Neural progenitor cell (in vitro differentiated cells): Measurements from ENCODE around the gene FBXO46. TPM values are rescaled to one million over a fixed set of nuclear protein-coding genes. Genes with fewer than 3 reads are reported as not detected.
A peak's percentile ranks its signal among the peaks of the same experiment; 100 is the strongest.

Experiments
- DNase-seq: peaks from one replicate; pipeline ENCODE4 v3.0.0-alpha.2; 2016; ENCODE audit warnings: low spot score
- H2AFZ ChIP-seq: fragments of 200-600 bp; sonication (generic); replicated peaks from 2 replicates; pipeline ENCODE4 v1.6.1; 2016; ENCODE audit warnings: antibody characterized with exemption
- H3F3A ChIP-seq: fragments of 200-600 bp; sonication (generic); 2 replicates; pipeline ENCODE4 v1.6.1; 2016; ENCODE audit warnings: antibody characterized with exemption, low read depth
- H3K27ac ChIP-seq: fragments of 200-600 bp; sonication (generic); 2 replicates; pipeline ENCODE4 v1.5.1; 2016; ENCODE audit warnings: mild to moderate bottlenecking
- H3K27me3 ChIP-seq: fragments of 200-600 bp; sonication (generic); 2 replicates; pipeline ENCODE4 v1.6.1; 2016; ENCODE audit warnings: mild to moderate bottlenecking, moderate library complexity
- H3K36me3 ChIP-seq: fragments of 200-600 bp; sonication (generic); 2 replicates; pipeline ENCODE4 v1.5.1; 2016
- H3K4me1 ChIP-seq: fragments of 200-600 bp; sonication (generic); 2 replicates; pipeline ENCODE4 v1.6.1; 2016; ENCODE audit warnings: mixed run types
- H3K4me2 ChIP-seq: fragments of 200-600 bp; sonication (generic); 2 replicates; pipeline ENCODE4 v1.6.1; 2016
- H3K4me3 ChIP-seq: fragments of 200-600 bp; sonication (generic); 2 replicates; pipeline ENCODE4 v1.5.1; 2016
- H3K79me2 ChIP-seq: fragments of 200-600 bp; sonication (generic); 2 replicates; pipeline ENCODE4 v1.6.1; 2016; ENCODE audit warnings: low read depth
- H3K9ac ChIP-seq: fragments of 200-600 bp; sonication (generic); 2 replicates; pipeline ENCODE4 v1.6.1; 2016
- H3K9me3 ChIP-seq: fragments of 200-600 bp; sonication (generic); 2 replicates; pipeline ENCODE4 v1.5.1; 2016; ENCODE audit warnings: low read depth
- H4K20me1 ChIP-seq: fragments of 200-600 bp; sonication (generic); 2 replicates; pipeline ENCODE4 v1.6.1; 2016; ENCODE audit warnings: low read depth
- H3K27ac Mint-ChIP-seq: 3 replicates; pipeline ENCODE4 v1.8.0; 2021; ENCODE audit warnings: mixed read lengths
- H3K27me3 Mint-ChIP-seq: 2 replicates; pipeline ENCODE4 v1.8.0; 2022; ENCODE audit warnings: low read depth, mild to moderate bottlenecking, inconsistent platforms, moderate library complexity, mixed read lengths; ENCODE audit not compliant: insufficient read depth
- H3K36me3 Mint-ChIP-seq: 3 replicates; pipeline ENCODE4 v1.8.0; 2021; ENCODE audit warnings: mixed read lengths
- H3K4me1 Mint-ChIP-seq: 3 replicates; pipeline ENCODE4 v1.8.0; 2021; ENCODE audit warnings: mixed read lengths
- H3K4me3 Mint-ChIP-seq: 3 replicates; pipeline ENCODE4 v1.8.0; 2021; ENCODE audit warnings: mild to moderate bottlenecking, moderate library complexity, mixed read lengths
- H3K9me3 Mint-ChIP-seq: 3 replicates; pipeline ENCODE4 v1.8.0; 2020; ENCODE audit warnings: mixed read lengths
- EZH2 ChIP-seq: fragments of 200-600 bp; sonication (generic); IDR thresholded peaks from 2 replicates; pipeline ENCODE4 v1.6.1; 2017; ENCODE audit warnings: antibody characterized with exemption, mild to moderate bottlenecking, moderate library complexity
- EZH2phosphoT487 ChIP-seq: fragments of 200-600 bp; sonication (generic); IDR thresholded peaks from 2 replicates; pipeline ENCODE4 v1.6.1; 2017; ENCODE audit warnings: antibody characterized with exemption
- total RNA-seq: library from RNA; depleted of rRNA; stranded (reverse); fragments of >200 nt; gene quantifications from 2 replicates; pipeline ENCODE4 v1.2.3, GENCODE V29; 2015; ENCODE audit warnings: low replicate concordance
- TF ChIP-seq, protein P1 (sequence below): fragments of 200-600 bp; sonication (generic); IDR thresholded peaks from 2 replicates; pipeline ENCODE4 v1.5.1; 2017; ENCODE audit warnings: antibody characterized with exemption, mild to moderate bottlenecking

FBXO46 gene
- total RNA-seq, 1 donor from 2014 or later, result 7.5 TPM

DNA sequence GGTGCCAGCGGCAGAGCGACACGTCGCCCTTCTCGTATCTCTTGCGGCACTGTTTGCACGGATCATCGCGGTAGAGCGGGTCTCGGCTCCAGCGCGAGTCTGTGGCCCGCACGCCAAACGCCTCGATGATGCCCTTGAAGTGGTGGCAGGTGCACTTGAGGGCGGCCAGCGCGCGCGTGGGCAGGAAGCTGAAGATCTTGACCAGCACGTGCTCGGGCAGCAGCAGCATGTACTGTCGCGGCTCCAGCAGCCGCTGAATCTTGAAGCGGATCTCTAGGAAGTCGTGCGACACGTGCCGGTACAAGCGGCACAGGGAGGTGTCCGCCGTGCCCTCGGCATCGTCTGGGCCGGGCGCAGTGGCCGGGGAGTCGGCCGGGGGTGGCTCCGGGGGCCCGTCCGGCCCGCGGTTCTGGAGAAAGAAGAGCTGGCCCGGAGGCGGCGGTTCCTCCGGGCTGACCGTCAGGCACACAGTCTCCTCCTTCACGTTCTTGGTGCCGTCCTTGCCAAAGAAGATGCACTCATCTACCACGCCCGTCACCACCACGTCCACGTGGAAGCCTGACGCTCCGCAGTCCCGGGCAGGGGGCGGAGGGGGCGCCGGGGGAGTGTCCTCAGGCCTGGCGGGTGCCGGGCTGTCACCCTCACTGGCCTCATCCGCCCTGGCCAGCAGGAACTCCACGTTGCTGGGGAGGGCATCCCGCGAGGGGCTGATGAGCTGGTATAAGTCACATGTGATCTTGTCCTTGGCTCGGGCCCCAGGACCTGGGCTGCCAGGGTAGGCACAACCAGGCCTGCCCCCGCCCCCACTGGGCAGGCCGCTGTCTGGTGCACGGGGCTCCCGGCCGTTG is 18.6 kb downstream of the FBXO46 start:
- Mint-ChIP-seq H3K4me1 (peaks cover 29% of the 10 kb centered on the region), H3K27ac (no peak overlapping the region), H3K36me3 (peaks cover 10% of the 10 kb centered on the region), H3K4me3 (peak overlapping the region; percentile 15), H3K9me3 (no peaks in the 10 kb centered on the region), H3K27me3 (peaks cover 7% of the 10 kb centered on the region)
- Histone ChIP-seq H2AFZ (no peak overlapping the region), H3K4me2 (no peak overlapping the region), H3K9ac (no peak overlapping the region), H4K20me1 (peaks cover 7% of the 10 kb centered on the region), H3K4me1 (no peaks in the 10 kb centered on the region), H3K27me3 (no peaks in the 10 kb centered on the region), H3K9me3 (no peaks in the 10 kb centered on the region), H3F3A (peaks cover 13% of the 10 kb centered on the region), H3K79me2 (peaks cover 59% of the 10 kb centered on the region), H3K36me3 (no peaks in the 10 kb centered on the region), H3K4me3 (no peak overlapping the region), H3K27ac (no peak overlapping the region)
- TF ChIP-seq EZH2 (no peak), EZH2phosphoT487 (no peak)
- TF ChIP-seq, protein P1, sequence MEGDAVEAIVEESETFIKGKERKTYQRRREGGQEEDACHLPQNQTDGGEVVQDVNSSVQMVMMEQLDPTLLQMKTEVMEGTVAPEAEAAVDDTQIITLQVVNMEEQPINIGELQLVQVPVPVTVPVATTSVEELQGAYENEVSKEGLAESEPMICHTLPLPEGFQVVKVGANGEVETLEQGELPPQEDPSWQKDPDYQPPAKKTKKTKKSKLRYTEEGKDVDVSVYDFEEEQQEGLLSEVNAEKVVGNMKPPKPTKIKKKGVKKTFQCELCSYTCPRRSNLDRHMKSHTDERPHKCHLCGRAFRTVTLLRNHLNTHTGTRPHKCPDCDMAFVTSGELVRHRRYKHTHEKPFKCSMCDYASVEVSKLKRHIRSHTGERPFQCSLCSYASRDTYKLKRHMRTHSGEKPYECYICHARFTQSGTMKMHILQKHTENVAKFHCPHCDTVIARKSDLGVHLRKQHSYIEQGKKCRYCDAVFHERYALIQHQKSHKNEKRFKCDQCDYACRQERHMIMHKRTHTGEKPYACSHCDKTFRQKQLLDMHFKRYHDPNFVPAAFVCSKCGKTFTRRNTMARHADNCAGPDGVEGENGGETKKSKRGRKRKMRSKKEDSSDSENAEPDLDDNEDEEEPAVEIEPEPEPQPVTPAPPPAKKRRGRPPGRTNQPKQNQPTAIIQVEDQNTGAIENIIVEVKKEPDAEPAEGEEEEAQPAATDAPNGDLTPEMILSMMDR, result no peak
- no peak for DNase-seq

GRCh38 chr19:45710356-45711130 is 20.2 kb downstream of the FBXO46 start:
- Histone ChIP-seq H3K9ac (no peak overlapping the region), H3K27ac (no peak overlapping the region), H3K4me2 (no peak overlapping the region), H3K79me2 (peaks cover 44% of the 10 kb centered on the region), H3F3A (peaks cover 14% of the 10 kb centered on the region), H3K9me3 (no peaks in the 10 kb centered on the region), H3K4me3 (no peak overlapping the region), H4K20me1 (peaks cover 7% of the 10 kb centered on the region), H3K27me3 (no peaks in the 10 kb centered on the region), H3K36me3 (no peaks in the 10 kb centered on the region), H3K4me1 (no peaks in the 10 kb centered on the region), H2AFZ (no peak overlapping the region)
- peaks cover 2% of the 10 kb centered on the region for H3K27me3 Mint-ChIP-seq
- TF ChIP-seq EZH2phosphoT487 (no peak), EZH2 (no peak)
- TF ChIP-seq, protein P1, result no peak
- peak overlapping the region; percentile 10 for H3K4me3 Mint-ChIP-seq
- H3K36me3 Mint-ChIP-seq, result peaks cover 10% of the 10 kb centered on the region
- no peaks in the 10 kb centered on the region for H3K9me3 Mint-ChIP-seq
- peak overlapping the region; percentile 70 for H3K27ac Mint-ChIP-seq
- no peak for DNase-seq
- peaks cover 23% of the 10 kb centered on the region for H3K4me1 Mint-ChIP-seq

DNA sequence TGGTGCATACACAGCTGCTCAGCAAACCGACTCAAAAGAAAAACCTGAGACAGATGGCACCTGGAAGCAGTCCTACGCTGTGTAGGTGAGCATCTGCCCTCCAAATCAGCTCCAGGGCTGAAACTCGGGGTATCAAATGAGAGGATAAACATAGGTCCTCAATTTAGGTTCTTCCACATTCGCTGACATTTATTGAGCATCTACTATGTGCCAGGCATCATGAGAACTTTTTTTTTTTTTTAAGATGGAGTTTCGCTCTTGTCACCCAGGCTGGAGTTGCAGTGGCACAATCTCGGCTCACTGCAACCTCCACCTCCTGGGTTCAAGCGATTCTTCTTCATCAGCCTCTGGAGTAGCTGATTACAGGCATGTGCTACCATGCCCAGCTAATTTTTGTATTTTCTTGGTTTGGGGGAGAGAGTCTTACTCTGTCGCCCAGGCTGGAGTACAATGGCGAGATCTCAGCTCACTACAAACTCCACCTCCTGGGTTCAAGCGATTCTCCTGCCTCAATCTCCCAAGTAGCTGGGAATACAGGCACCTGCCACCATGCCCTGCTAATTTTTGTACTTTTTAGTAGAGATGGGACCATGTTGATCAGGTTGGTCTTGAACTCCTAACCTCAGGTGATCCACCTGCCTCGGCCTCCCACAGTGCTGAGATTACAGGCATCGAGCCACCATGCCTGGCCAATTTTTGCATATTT is 24.8 kb downstream of the FBXO46 start:
- H3K9ac ChIP-seq, result no peak overlapping the region
- Mint-ChIP-seq H3K9me3 (no peaks in the 10 kb centered on the region), H3K4me3 (no peak overlapping the region), H3K27me3 (no peaks in the 10 kb centered on the region), H3K4me1 (peaks cover 16% of the 10 kb centered on the region), H3K27ac (no peak overlapping the region), H3K36me3 (peaks cover 15% of the 10 kb centered on the region)
- no peak overlapping the region for H2AFZ ChIP-seq
- no peak overlapping the region for H3K4me2 ChIP-seq
- no peak overlapping the region for H3K27ac ChIP-seq
- no peaks in the 10 kb centered on the region for H3K4me1 ChIP-seq
- peaks cover 14% of the 10 kb centered on the region for H3F3A ChIP-seq
- TF ChIP-seq, protein P1, result no peak
- no peak for TF ChIP-seq EZH2
- no peak for TF ChIP-seq EZH2phosphoT487
- no peak for DNase-seq
- no peaks in the 10 kb centered on the region for H3K27me3 ChIP-seq
- no peaks in the 10 kb centered on the region for H3K36me3 ChIP-seq
- H3K79me2 ChIP-seq, result peaks cover 7% of the 10 kb centered on the region
- H4K20me1 ChIP-seq, result no peaks in the 10 kb centered on the region
- H3K4me3 ChIP-seq, result no peak overlapping the region
- H3K9me3 ChIP-seq, result no peaks in the 10 kb centered on the region
